Femur (tissue), 1 donor: ENCODE results near the gene DDX46.
"Not testable (repeated sequence)": the region's sequence is repeated elsewhere in the genome, so short reads cannot be mapped to it uniquely, and the experiment has no call there.

Experiments used
- DNase-seq: peaks from one replicate; pipeline ENCODE4 v3.0.0-alpha.2; 2017

Gene DDX46

GRCh38 chr5:134787692-134788091 is 29.1 kb downstream of the DDX46 start:
- no peak for DNase-seq

DNA sequence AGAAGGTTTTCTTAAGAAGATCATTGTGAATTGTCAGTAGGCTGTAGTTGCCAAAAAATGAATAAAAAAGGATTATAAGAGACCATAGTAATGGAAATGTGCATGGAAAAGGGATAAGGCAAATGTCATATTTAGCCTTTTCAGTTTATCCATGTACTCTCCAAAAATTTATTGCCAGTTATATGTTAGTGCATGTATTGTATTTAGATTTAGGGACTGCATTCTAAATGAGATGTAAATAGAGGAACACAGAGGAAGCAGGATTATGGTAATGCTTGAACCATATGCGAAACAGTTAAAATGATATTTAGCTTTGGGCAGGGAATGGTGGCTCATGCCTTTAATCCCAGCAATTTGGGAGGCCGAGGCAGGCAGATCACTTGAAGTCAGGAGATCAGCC is 33.0 kb downstream of the DDX46 start:
- DNase-seq: no peak

DNA sequence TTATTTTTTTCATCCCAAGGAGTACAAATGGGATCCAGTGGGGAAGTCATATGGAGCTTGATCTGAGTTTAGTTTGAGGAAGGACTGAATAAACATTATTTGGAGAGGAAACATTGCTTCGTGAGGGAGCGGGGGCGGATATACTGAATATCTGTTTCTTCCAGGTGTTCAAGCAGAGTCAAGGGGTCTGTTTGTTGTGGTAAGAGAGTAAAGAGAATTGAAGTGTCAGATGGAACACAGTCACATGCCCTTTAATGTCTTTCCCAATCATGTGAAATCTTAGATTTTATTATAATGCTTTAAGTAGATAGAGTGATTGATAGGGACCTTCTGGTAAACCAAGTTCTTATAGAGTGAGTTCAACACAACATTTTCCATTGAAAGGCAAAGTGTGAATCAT is 33.7 kb downstream of the DDX46 start:
- DNase-seq: no peak

- DNase-seq: no peak
Observed at GRCh38 chr5:134793111-134793510, 34.5 kb downstream of the DDX46 start.

GRCh38 chr5:134794082-134794481 is 35.5 kb downstream of the DDX46 start:
- DNase-seq: no peak

GRCh38 chr5:134794819-134795218 is 36.2 kb downstream of the DDX46 start:
- no peak for DNase-seq

DNA sequence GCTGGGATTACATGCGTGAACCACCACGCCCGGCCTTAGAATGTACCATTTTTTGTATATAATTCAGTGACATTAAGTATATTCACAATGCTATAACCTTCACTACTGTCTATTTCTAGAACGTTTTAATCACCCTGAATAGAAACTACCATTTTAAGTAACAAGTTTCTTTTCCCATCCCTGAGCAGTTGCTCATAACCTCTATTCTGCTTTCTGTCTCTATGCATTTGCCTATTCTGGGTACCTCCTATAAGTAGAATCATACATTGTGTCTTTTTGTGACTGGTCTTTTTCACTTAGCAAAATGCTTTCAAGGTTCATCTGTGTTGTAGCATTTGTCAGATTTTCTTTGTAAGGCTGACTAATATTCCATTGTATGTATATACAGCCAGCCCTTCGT is 39.9 kb downstream of the DDX46 start:
- no peak for DNase-seq

- DNase-seq: no peak
Observed at GRCh38 chr5:134803821-134804220, 45.2 kb downstream of the DDX46 start.

DNA sequence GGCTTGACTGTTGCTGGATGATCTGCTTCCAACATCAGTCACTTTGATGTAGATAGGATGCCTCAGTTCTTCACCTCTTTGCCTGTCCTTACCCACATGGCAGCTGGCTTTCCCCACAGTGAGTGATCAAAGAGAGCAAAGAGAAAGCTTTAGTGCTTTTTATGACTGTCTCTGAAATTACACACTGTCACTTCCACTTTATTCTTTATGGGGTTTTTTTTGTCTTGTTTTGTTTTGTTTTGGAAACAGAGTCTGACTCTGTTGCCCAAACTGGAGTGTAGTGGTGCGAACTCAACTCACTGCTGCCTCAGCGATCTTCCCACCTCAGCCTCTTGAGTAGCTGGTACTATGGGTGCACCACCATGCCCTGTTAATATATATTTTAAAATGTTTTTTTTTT is 54.8 kb downstream of the DDX46 start:
- no peak for DNase-seq

GRCh38 chr5:134813827-134814226 is 55.2 kb downstream of the DDX46 start:
- no peak for DNase-seq

GRCh38 chr5:134817006-134817405 is 58.4 kb downstream of the DDX46 start:
- DNase-seq: no peak

DNA sequence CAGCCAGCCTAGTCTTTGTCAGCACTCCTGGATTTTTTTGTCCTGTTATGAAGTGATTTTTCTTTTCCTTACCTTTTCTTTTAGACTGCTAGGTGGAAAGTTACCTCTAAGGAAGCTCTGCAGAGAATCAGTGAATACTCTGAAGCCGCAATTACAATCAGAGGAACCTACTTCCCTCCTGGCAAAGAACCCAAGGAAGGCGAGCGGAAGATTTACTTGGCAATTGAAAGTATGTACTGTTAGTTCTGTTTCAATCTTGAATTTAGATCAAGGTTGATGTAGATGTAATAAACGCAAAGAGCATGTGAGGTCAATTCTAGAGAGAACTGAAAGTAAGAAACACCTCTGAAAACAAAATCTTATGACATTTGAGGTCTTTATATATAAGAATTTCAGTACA is 60.2 kb downstream of the DDX46 start:
- no peak for DNase-seq

DNA sequence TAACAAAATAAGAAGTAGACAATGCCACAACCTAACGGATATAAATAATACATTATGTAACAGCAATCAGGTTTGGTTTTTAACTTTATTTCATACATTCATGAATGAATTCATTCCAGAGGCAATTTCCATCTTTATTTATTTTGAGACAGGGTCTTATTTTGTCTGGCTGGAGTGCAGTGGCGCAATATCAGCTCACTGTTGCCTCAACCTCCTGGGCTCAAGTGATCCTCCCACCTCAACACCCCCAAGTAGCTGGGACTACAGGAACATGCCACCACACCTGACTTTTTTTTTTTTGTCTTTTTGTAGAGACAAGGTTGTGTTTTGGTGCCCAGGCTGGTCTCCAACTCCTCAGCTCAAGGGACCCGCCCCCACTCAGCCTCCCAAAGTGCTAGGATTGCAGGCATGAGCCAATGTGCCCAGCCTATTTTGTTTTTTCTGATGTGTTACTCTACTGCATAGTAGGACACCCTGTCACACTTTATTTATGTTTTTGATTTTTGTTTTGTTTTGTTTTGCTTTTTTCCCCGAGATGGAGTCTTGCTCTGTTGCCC is 60.9 kb downstream of the DDX46 start:
- no peak for DNase-seq

DNA sequence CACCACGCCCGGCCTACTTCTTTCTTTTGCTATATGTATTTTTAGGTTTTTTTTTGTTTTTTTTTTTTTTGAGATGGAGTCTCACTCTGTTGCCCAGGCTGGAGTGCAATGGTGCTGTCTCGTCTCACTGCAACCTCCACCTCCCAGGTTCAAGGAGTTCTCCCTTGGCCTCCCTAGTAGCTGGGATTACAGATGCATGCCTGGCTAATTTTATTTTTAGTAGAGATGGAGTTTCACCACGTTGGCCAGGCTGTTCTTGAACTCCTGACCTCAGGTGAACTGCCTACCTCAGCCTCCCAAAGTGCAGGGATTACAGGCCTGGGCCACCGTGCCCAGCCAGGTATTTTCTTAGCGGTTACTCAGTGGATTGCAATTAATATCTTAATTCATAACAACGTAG is 63.3 kb downstream of the DDX46 start:
- no peak for DNase-seq

DNA sequence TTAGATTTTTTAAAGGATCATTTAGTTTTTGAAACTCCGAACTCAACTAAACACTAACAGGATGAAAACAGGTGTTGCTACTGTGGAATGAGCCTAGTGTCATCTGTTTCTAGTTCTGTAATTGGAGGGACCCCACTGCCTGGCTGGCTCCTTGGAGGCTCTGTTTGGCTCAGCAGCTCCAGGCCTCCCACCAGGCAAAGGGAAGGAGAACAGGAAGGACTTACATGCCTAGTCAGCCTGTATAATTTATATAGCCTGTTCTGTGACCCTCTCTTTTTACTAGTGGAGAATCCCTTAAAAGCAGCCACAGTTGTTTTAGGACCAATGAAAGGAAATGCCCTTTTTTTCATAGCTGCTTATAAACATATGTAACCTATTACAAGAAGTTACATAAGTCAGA is 66.1 kb downstream of the DDX46 start:
- DNase-seq: no peak

DNA sequence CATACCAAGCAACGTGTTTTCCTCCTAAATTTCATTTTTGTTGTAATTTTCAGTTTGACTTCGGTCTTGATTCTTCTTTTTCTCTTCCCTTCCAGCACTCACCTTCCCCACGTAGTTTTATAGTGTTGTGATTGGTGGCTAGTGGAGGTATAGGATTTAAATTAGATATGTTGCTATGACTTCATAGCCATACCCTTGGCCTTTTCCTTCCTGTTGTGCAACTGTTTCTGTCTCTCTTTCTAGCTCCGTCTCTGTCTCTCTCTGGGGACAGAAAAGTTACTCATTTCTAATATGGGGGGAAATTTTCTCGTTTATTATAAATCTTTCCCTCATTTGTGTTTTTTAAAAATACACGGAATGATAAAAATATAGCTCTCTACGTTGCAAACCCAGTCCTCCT is 66.6 kb downstream of the DDX46 start:
- DNase-seq: no peak

- no peak for DNase-seq
Observed at GRCh38 chr5:134833340-134834032, 74.9 kb downstream of the DDX46 start.

GRCh38 chr5:134835623-134836022 is 77.0 kb downstream of the DDX46 start:
- no peak for DNase-seq

DNA sequence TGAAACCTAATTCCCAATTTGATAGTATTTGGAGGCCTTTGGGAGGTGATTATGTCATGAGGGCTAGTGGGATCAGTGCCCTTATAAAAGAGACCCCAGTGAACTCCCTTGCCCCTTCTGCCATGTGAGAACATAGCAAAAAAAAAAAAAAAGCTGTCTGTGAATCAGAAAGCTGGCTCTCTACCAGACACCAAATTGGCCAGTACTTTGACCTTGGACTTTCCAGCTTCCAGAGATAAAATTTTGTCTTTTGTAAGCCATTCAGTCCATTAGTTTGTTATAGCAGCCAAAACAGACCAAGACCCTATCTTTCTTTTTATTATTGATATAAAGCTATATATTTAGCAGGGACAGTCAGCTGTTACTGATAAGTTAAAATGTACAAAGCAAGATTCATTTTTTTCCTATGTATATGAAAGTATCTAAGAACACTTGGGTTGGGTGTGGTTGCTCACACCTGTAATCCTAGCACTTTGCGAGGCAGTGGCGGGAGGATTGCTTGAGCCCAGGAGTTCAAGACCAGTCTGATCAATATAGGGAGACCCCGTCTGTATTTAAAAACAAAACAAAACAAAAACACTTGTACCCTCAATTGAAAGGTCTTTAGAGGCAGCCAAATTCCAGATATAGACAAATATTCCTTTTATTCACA is 79.1 kb downstream of the DDX46 start:
- no peak for DNase-seq

- not testable (repeated sequence) for DNase-seq
Observed at GRCh38 chr5:134838361-134838760, 79.8 kb downstream of the DDX46 start.

DNA sequence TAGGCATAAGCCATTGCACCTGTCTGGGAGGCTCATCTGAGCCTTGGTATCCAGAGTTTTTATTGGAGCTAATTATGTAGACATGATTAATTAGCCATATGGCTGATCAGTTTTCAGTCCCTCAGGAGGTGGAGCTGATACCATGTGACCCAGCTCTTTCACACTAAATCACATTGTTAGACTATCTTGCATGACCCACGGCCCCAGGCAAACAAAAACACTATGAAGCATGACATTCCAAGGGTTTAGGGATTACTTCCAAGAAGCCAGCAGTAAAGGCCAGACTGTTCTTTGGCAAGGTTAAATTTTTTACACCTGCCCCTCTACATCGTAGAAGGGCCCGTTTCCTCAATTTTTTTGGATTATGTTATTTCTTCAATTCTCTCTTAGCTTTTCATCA is 82.2 kb downstream of the DDX46 start:
- DNase-seq: no peak

- DNase-seq: no peak
Observed at GRCh38 chr5:134844252-134844651, 85.7 kb downstream of the DDX46 start.

DNA sequence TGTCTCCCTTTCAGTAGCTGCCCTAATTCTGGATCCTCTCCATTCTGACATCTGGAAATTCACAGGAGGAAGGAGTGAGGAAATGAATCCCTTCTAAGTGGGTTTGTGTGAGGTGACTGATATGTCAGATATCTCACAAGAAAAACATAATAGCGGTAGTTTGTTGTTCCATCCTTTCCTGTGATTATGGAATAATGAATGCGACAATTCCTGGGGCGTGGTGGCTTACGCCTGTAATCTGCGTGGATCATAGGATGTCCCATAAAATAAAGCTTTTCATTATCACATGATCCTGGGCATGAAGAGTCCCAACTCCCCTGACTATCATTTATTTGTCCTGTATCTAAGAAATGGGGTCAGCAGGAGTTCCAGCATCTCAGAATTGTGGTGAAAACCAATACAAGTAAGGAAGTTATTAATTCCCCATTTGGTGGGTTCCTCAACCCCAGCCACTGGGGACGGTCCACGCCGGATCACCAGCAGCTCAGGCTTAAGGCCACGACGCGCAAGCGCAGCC is 86.8 kb downstream of the DDX46 start:
- DNase-seq: no peak
